ENCODE data around the gene CHST11.

Gene CHST11

GRCh38 chr12:104456417-104456949 lies at the start of gene CHST11:
TSS of gene CHST11 (plus strand) at chr12:104456948.
- TF ChIP-seq GATA1 (IDR thresholded peaks at IDR 0.05; ENCODE audit: low read depth, low read length): no peak
- TF ChIP-seq POLR2A (IDR thresholded peaks at IDR 0.05; ENCODE audit: low read length): no peak
- peak; percentile 93 for DNase-seq

- TF ChIP-seq GATA1 (IDR thresholded peaks at IDR 0.05; ENCODE audit: low read depth, low read length) (no peak), POLR2A (IDR thresholded peaks at IDR 0.05; ENCODE audit: low read length) (no peak)
- DNase-seq: no peak
Measured at GRCh38 chr12:104407438-104407837, 49.3 kb upstream of the CHST11 start.

- DNase-seq: no peak
- TF ChIP-seq POLR2A (IDR thresholded peaks at IDR 0.05; ENCODE audit: low read length): no peak
- TF ChIP-seq GATA1 (IDR thresholded peaks at IDR 0.05; ENCODE audit: low read depth, low read length): no peak
Measured at GRCh38 chr12:104407922-104408321, 48.8 kb upstream of the CHST11 start.

GRCh38 chr12:104410326-104410725 lies 46.4 kb upstream of the CHST11 start:
- DNase-seq: no peak
- TF ChIP-seq POLR2A (IDR thresholded peaks at IDR 0.05; ENCODE audit: low read length) (no peak), GATA1 (IDR thresholded peaks at IDR 0.05; ENCODE audit: low read depth, low read length) (no peak)

GRCh38 chr12:104410786-104411185 lies 46.0 kb upstream of the CHST11 start:
- DNase-seq: no peak
- TF ChIP-seq POLR2A (IDR thresholded peaks at IDR 0.05; ENCODE audit: low read length) (no peak), GATA1 (IDR thresholded peaks at IDR 0.05; ENCODE audit: low read depth, low read length) (no peak)

- no peak for DNase-seq
- TF ChIP-seq GATA1 (IDR thresholded peaks at IDR 0.05; ENCODE audit: low read depth, low read length): no peak
- no peak for TF ChIP-seq POLR2A (IDR thresholded peaks at IDR 0.05; ENCODE audit: low read length)
Measured at GRCh38 chr12:104411826-104412641, 44.7 kb upstream of the CHST11 start.

- TF ChIP-seq GATA1 (IDR thresholded peaks at IDR 0.05; ENCODE audit: low read depth, low read length) (no peak), POLR2A (IDR thresholded peaks at IDR 0.05; ENCODE audit: low read length) (no peak)
- DNase-seq: no peak
Measured at GRCh38 chr12:104412681-104413080, 44.1 kb upstream of the CHST11 start.

- DNase-seq: no peak
- TF ChIP-seq POLR2A (IDR thresholded peaks at IDR 0.05; ENCODE audit: low read length) (no peak), GATA1 (IDR thresholded peaks at IDR 0.05; ENCODE audit: low read depth, low read length) (no peak)
Measured at GRCh38 chr12:104413330-104413729, 43.4 kb upstream of the CHST11 start.

GRCh38 chr12:104414581-104415341 lies 42.0 kb upstream of the CHST11 start:
- TF ChIP-seq GATA1 (IDR thresholded peaks at IDR 0.05; ENCODE audit: low read depth, low read length): no peak
- TF ChIP-seq POLR2A (IDR thresholded peaks at IDR 0.05; ENCODE audit: low read length): no peak
- no peak for DNase-seq

GRCh38 chr12:104415342-104415980 lies 41.3 kb upstream of the CHST11 start:
- TF ChIP-seq GATA1 (IDR thresholded peaks at IDR 0.05; ENCODE audit: low read depth, low read length): no peak
- TF ChIP-seq POLR2A (IDR thresholded peaks at IDR 0.05; ENCODE audit: low read length): no peak
- no peak for DNase-seq

- TF ChIP-seq POLR2A (IDR thresholded peaks at IDR 0.05; ENCODE audit: low read length): no peak
- no peak for TF ChIP-seq GATA1 (IDR thresholded peaks at IDR 0.05; ENCODE audit: low read depth, low read length)
- DNase-seq: no peak
Measured at GRCh38 chr12:104416136-104416535, 40.6 kb upstream of the CHST11 start.

GRCh38 chr12:104416585-104416984 lies 40.2 kb upstream of the CHST11 start:
- no peak for DNase-seq
- no peak for TF ChIP-seq GATA1 (IDR thresholded peaks at IDR 0.05; ENCODE audit: low read depth, low read length)
- TF ChIP-seq POLR2A (IDR thresholded peaks at IDR 0.05; ENCODE audit: low read length): no peak

- no peak for DNase-seq
- TF ChIP-seq POLR2A (IDR thresholded peaks at IDR 0.05; ENCODE audit: low read length): no peak
- no peak for TF ChIP-seq GATA1 (IDR thresholded peaks at IDR 0.05; ENCODE audit: low read depth, low read length)
Measured at GRCh38 chr12:104419717-104420116, 37.0 kb upstream of the CHST11 start.

GRCh38 chr12:104420868-104421267 lies 35.9 kb upstream of the CHST11 start:
- no peak for DNase-seq
- TF ChIP-seq POLR2A (IDR thresholded peaks at IDR 0.05; ENCODE audit: low read length) (no peak), GATA1 (IDR thresholded peaks at IDR 0.05; ENCODE audit: low read depth, low read length) (no peak)
